B cell (primary cell): Measurements from ENCODE around the gene SLC16A6. TPM values are rescaled to one million over a fixed set of nuclear protein-coding genes. Genes with fewer than 3 reads are reported as not detected.

Source experiments
- ATAC-seq: fragments of 200-7000 bp; cut with Tn5 transposase; one replicate; pipeline ENCODE4 v1.10.0; 2021; ENCODE audit warnings: low read depth, mild to moderate bottlenecking, moderate number of reproducible peaks, moderate library complexity
- CTCF ChIA-PET: fragments of 350-600 bp; sonication (Branson Sonifier 250); formaldehyde crosslinking; loops from one replicate; lab custom pipeline; 2021; ENCODE audit warnings: antibody characterized with exemption, inconsistent platforms; lab: Charles Lee
- POLR2A ChIA-PET: fragments of 350-600 bp; sonication (Branson Sonifier 250); formaldehyde crosslinking; loops from one replicate; lab custom pipeline; 2021; ENCODE audit warnings: antibody characterized with exemption; lab: Charles Lee
- DNase-seq: peaks from one replicate; pipeline ENCODE4 v3.0.0; 2013
- H2AFZ ChIP-seq: 2 replicates; pipeline ENCODE4 v1.6.1; 2012; ENCODE audit warnings: mild to moderate bottlenecking, low read depth, low read length; ENCODE audit not compliant: insufficient read depth, poor library complexity, severe bottlenecking
- H3K27ac ChIP-seq, 2 donors: 1 replicate in 1 of 2; 2 replicates in 1 of 2; pipeline ENCODE4 v1.5.1; 2012 to 2013; ENCODE audit warnings: low read length in 2 of 2, mild to moderate bottlenecking in 2 of 2, moderate library complexity in 1 of 2
- H3K27me3 ChIP-seq, 4 experiments: fragments of 200-600 bp in 1 of 4; sonication (generic) in 1 of 4; replicated peaks in 1 of 4; 1 replicate in 2 of 4; 2 replicates in 2 of 4; pipeline versions ENCODE4 v1.6.1 to v1.7.0; 2013 to 2016; ENCODE audit warnings: low read length in 3 of 4, mild to moderate bottlenecking in 2 of 4, mixed read lengths in 1 of 4, moderate library complexity in 1 of 4; ENCODE audit not compliant: insufficient read depth in 4 of 4, control insufficient read depth in 3 of 4; ENCODE audit errors: control extremely low read depth in 1 of 4
- H3K36me3 ChIP-seq, 2 experiments: replicated peaks in 1 of 2; 1 replicate in 1 of 2; 2 replicates in 1 of 2; pipeline versions ENCODE4 v1.6.1 to v1.7.1; 2013; ENCODE audit warnings: low read length in 1 of 2; ENCODE audit not compliant: insufficient read depth in 2 of 2, control insufficient read depth in 1 of 2; ENCODE audit errors: control extremely low read depth in 1 of 2, extremely low read depth in 1 of 2
- H3K4me1 ChIP-seq, 2 donors: fragments of 200-600 bp in 1 of 2; sonication (generic) in 1 of 2; 1 replicate in 1 of 2; 2 replicates in 1 of 2; pipeline versions ENCODE4 v1.5.1 to v1.6.1; 2013 to 2017; ENCODE audit warnings: low read length in 2 of 2; ENCODE audit not compliant: control insufficient read depth in 2 of 2, insufficient read depth in 2 of 2
- H3K4me2 ChIP-seq: replicated peaks from 2 replicates; pipeline ENCODE3; 2012; ENCODE audit warnings: mild to moderate bottlenecking, low read depth, low read length; ENCODE audit not compliant: poor library complexity, severe bottlenecking
- H3K4me3 ChIP-seq, 5 experiments: fragments of 200-600 bp in 1 of 5; sonication (generic) in 1 of 5; 1 replicate in 3 of 5; 2 replicates in 2 of 5; pipeline versions ENCODE4 v1.5.1 to v1.7.0; 2011 to 2016; ENCODE audit warnings: low read length in 4 of 5, mild to moderate bottlenecking in 4 of 5, low read depth in 2 of 5, control low read depth in 1 of 5, moderate library complexity in 1 of 5; ENCODE audit not compliant: insufficient read depth in 1 of 5; ENCODE audit errors: control extremely low read depth in 1 of 5, extremely low read depth in 1 of 5
- H3K79me2 ChIP-seq: fragments of 200-600 bp; sonication (generic); one replicate; pipeline ENCODE4 v1.6.0; 2016; ENCODE audit warnings: low read length; ENCODE audit not compliant: control insufficient read depth, insufficient read depth
- H3K9ac ChIP-seq: fragments of 200-600 bp; sonication (generic); 2 replicates; pipeline ENCODE4 v1.6.1; 2017; ENCODE audit warnings: mild to moderate bottlenecking, low read length, moderate library complexity
- H3K9me3 ChIP-seq, 3 donors: one replicate each; pipeline versions ENCODE4 v1.6.1 to v1.7.1; 2013; ENCODE audit warnings: low read length in 2 of 3; ENCODE audit not compliant: control insufficient read depth in 2 of 3, insufficient read depth in 1 of 3; ENCODE audit errors: control extremely low read depth in 1 of 3
- H4K20me1 ChIP-seq: 2 replicates; pipeline ENCODE4 v1.6.0; 2012; ENCODE audit warnings: mild to moderate bottlenecking, low read length; ENCODE audit not compliant: insufficient read depth, control insufficient read depth, poor library complexity, severe bottlenecking
- H3K27ac Mint-ChIP-seq: one replicate; pipeline ENCODE4 v1.8.0; 2021; ENCODE audit warnings: mixed read lengths
- H3K27me3 Mint-ChIP-seq: one replicate; pipeline ENCODE4 v1.8.0; 2021; ENCODE audit warnings: mixed read lengths
- H3K4me1 Mint-ChIP-seq: one replicate; pipeline ENCODE4 v1.8.0; 2021; ENCODE audit warnings: mixed read lengths
- H3K4me3 Mint-ChIP-seq: one replicate; pipeline ENCODE4 v1.8.0; 2021; ENCODE audit warnings: mixed read lengths
- H3K9me3 Mint-ChIP-seq: one replicate; pipeline ENCODE4 v1.8.0; 2022; ENCODE audit warnings: mixed read lengths; ENCODE audit not compliant: insufficient read depth
- CTCF ChIP-seq: fragments of 200-600 bp; IDR thresholded peaks from one replicate; pipeline ENCODE4 v1.8.0; 2022; ENCODE audit warnings: antibody characterized with exemption, mild to moderate bottlenecking
- EZH2 ChIP-seq: IDR thresholded peaks from 2 replicates; pipeline ENCODE4 v1.6.1; 2012; ENCODE audit warnings: borderline replicate concordance, low read depth, mild to moderate bottlenecking, moderate library complexity, low read length; ENCODE audit not compliant: insufficient read depth, poor library complexity, severe bottlenecking
- WGBS: methylation state at CpG from one replicate; pipeline ENCODE4 v1.1.5; 2013; ENCODE audit warnings: missing lambda C conversion rate; ENCODE audit not compliant: insufficient coverage; 5-methylcytosine and 5-hydroxymethylcytosine counted together
- intact Hi-C: fragments of 100-400 bp; cut with micrococcal nuclease; formaldehyde crosslinking; loops from one replicate; pipeline ENCODE4 v1.10.0; 2022
- polyA plus RNA-seq: library from polyadenylated mRNA; depleted of rRNA; stranded (reverse); fragments of >200 nt; gene quantifications from 2 replicates; pipeline ENCODE4 v1.2.3, GENCODE V29; 2012
- total RNA-seq, 2 donors: library from RNA; stranded (reverse); fragments of 120-200 nt in 1 of 2; gene quantifications; 1 replicate in 1 of 2; 2 replicates in 1 of 2; pipeline versions ENCODE4 v1.2.3 to v1.2.4, GENCODE V29; 2013 to 2022

Gene SLC16A6
- total and polyA plus RNA-seq, 2 donors (not counting 1 experiment from before 2014, with no cell fraction given): 1.1 to 3.8 TPM

- Histone ChIP-seq H3K9ac (peak overlapping the region; percentile 96), H3K4me2 (peak overlapping the region; percentile 90), H3K36me3 (peaks cover 0 to 3% of the 10 kb centered on the region in 2 experiments), H3K27me3 (no peaks in the 10 kb centered on the region), H3K9me3 (no peaks in the 10 kb centered on the region), H3K4me3 (peak overlapping the region in 4 of 5 experiments; percentile 71 to 81 (median 78)), H4K20me1 (no peaks in the 10 kb centered on the region), H2AFZ (no peak overlapping the region), H3K4me1 (peaks cover 30 to 34% of the 10 kb centered on the region in 2 donors), H3K27ac (peak overlapping the region; percentile 96 to 98), H3K79me2 (peaks cover 43% of the 10 kb centered on the region)
- H3K27ac Mint-ChIP-seq: peak overlapping the region; percentile 99
- TF ChIP-seq CTCF (no peak), EZH2 (no peak)
- peaks cover 52% of the 10 kb centered on the region for H3K4me1 Mint-ChIP-seq
- POLR2A ChIA-PET: interaction anchor here (0.6 to 3.5 kb wide), 13 partner anchors 9 to 429 kb away, joined by 3 to 62 read pairs (median 8); partner anchors contain the start of gene WIPI1
- intact Hi-C loops: loop anchor here (1.0 to 5.0 kb wide), 6 partner anchors 9 to 209 kb away; partner anchors contain the start of genes ARSG, KPNA2 and SLC16A6
- 92% methylated on average over 20 of the region's 24 CpGs for WGBS
- no peaks in the 10 kb centered on the region for H3K9me3 Mint-ChIP-seq
- peak overlapping the region; percentile 96 for H3K4me3 Mint-ChIP-seq
- no peaks in the 10 kb centered on the region for H3K27me3 Mint-ChIP-seq
- DNase-seq (no peak), ATAC-seq (no peak)
- CTCF ChIA-PET: interaction anchor here (0.8 to 3.7 kb wide), 8 partner anchors 9 to 190 kb away, joined by 3 to 32 read pairs (median 11); no protein-coding TSS in a partner anchor
Observed at GRCh38 chr17:68246271-68247028, 44.5 kb downstream of the SLC16A6 start.
